GM18526 (cell line): ENCODE measurements around the gene ADGRV1.

Source experiments
- POLR2A ChIP-seq: IDR thresholded peaks from 3 replicates; pipeline ENCODE4 v1.6.1; 2011; ENCODE audit not compliant: insufficient read length; ENCODE audit errors: extremely low read depth

Gene ADGRV1

GRCh38 chr5:91079037-91079436, 520.4 kb downstream of the ADGRV1 start:
- TF ChIP-seq POLR2A: no peak

- no peak for TF ChIP-seq POLR2A
Measured at GRCh38 chr5:91089758-91090157, 531.2 kb downstream of the ADGRV1 start.

- no peak for TF ChIP-seq POLR2A
Measured at GRCh38 chr5:91090995-91091394, 532.4 kb downstream of the ADGRV1 start.

GRCh38 chr5:91091471-91092234, 533.1 kb downstream of the ADGRV1 start:
- TF ChIP-seq POLR2A: no peak

- TF ChIP-seq POLR2A: no peak
Measured at GRCh38 chr5:91092859-91093783, 534.5 kb downstream of the ADGRV1 start.

GRCh38 chr5:91095313-91095712, 536.7 kb downstream of the ADGRV1 start:
- TF ChIP-seq POLR2A: no peak

- TF ChIP-seq POLR2A: no peak
Measured at GRCh38 chr5:91095786-91096385, 537.3 kb downstream of the ADGRV1 start.

GRCh38 chr5:91098541-91098940, 539.9 kb downstream of the ADGRV1 start:
- TF ChIP-seq POLR2A: no peak

- no peak for TF ChIP-seq POLR2A
Measured at GRCh38 chr5:91101600-91102379, 543.2 kb downstream of the ADGRV1 start.

GRCh38 chr5:91103353-91104061, 544.9 kb downstream of the ADGRV1 start:
- no peak for TF ChIP-seq POLR2A

GRCh38 chr5:91104062-91104448, 545.5 kb downstream of the ADGRV1 start:
- TF ChIP-seq POLR2A: no peak

- no peak for TF ChIP-seq POLR2A
Measured at GRCh38 chr5:91106842-91107511, 548.4 kb downstream of the ADGRV1 start.

GRCh38 chr5:91109634-91110033, 551.0 kb downstream of the ADGRV1 start:
- TF ChIP-seq POLR2A: no peak

- no peak for TF ChIP-seq POLR2A
Measured at GRCh38 chr5:91110686-91111085, 552.1 kb downstream of the ADGRV1 start.
